Vagina (tissue), 2 donors: Measurements from ENCODE around the gene PCNX2. TPM values are rescaled to one million over a fixed set of nuclear protein-coding genes. Genes with fewer than 3 reads are reported as not detected.

Source experiments
- DNase-seq, 2 donors: peaks; one replicate each; pipeline ENCODE4 v3.0.0-alpha.2; 2017; ENCODE audit errors: extremely low spot score in 2 of 2
- H3K27ac ChIP-seq: fragments of 200-600 bp; sonication (generic); one replicate; pipeline ENCODE4 v1.5.1; 2019
- H3K27me3 ChIP-seq: fragments of 200-600 bp; sonication (generic); one replicate; pipeline ENCODE4 v1.5.1; 2019
- H3K36me3 ChIP-seq, 2 donors: fragments of 200-600 bp; sonication (generic); one replicate each; pipeline ENCODE4 v1.5.1; 2017 to 2019
- H3K4me1 ChIP-seq: fragments of 200-600 bp; sonication (generic); one replicate; pipeline ENCODE4 v1.5.1; 2019
- H3K4me3 ChIP-seq, 2 donors: fragments of 200-600 bp; sonication (generic); 1 replicate in 1 of 2; 2 replicates in 1 of 2; pipeline ENCODE4 v1.5.1; 2016 to 2019
- H3K9me3 ChIP-seq: fragments of 200-600 bp; sonication (generic); one replicate; pipeline ENCODE4 v1.5.1; 2019
- POLR2A ChIP-seq, 2 donors: fragments of 450-650 bp; IDR thresholded peaks; one replicate each; pipeline ENCODE4 v1.6.1; 2017; ENCODE audit warnings: antibody characterized with exemption in 2 of 2, mild to moderate bottlenecking in 2 of 2, moderate library complexity in 2 of 2
- POLR2AphosphoS5 ChIP-seq, 2 donors: sonication (generic); formaldehyde crosslinking; IDR thresholded peaks; one replicate each; pipeline ENCODE4 v1.9.0; 2017; ENCODE audit warnings: antibody characterized with exemption in 2 of 2, mild to moderate bottlenecking in 2 of 2, low read depth in 1 of 2; ENCODE audit not compliant: insufficient read depth in 1 of 2
- intact Hi-C: fragments of 100-400 bp; cut with DNase I; formaldehyde crosslinking; loops from one replicate; pipeline ENCODE4 v1.15.1; 2023
- total RNA-seq: library from RNA; depleted of rRNA; stranded (reverse); fragments of >200 nt; gene quantifications from one replicate; pipeline ENCODE4 v1.2.3, GENCODE V29; 2016
- TF ChIP-seq, protein P1 (sequence below), 3 experiments: fragments of 450-650 bp in 2 of 3; fragments of 200-600 bp in 1 of 3; sonication (generic) in 1 of 3; IDR thresholded peaks; one replicate each; pipeline ENCODE4 v1.5.1; 2017 to 2019; ENCODE audit warnings: antibody characterized with exemption in 3 of 3, mild to moderate bottlenecking in 2 of 3, moderate library complexity in 2 of 3

Gene PCNX2
- total RNA-seq, 1 donor from 2014 or later = 29.2 TPM

DNA sequence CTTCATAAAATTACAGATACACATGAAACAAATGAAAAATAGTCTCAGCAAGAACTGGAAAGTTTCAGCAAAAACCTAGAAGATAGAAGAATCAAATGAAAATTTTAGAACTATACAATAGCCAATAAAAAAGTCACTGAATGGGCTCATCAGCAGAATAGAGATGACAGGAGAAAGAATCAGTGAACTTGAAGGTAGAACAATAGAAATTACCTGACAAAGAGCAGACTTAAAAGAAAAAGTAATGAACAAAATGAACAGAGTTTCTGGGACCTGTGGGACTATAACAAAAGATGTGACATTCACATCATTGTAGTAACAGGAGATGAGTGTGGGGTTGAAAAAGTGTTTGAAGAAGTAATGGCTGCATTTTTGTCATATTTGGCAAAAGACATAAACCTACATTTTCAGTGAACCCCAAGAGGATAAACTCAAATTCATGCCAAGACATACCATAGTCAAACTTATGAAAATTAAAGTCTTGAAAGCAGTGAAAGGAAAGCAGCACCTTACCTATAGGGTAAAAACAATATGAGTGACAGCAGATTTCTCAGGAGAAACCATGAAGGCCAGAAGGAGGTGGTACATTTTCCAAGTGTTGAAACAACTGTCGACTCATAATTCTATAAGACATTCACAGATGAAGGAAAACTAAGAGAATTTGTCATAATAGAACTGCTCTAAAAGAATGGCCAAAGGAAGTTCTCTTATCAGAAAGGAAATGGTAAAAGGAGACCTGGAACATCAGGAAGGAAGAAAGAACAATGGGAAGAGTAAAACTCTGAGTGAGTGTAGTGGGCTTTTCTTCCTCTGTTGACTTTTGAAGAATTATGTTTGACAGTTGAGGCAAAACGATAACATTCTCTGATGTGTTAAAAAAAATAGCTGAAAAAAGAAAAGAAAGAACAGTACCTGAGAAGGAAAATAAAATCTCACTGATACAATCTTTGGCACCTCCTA, 321.6 kb downstream of the PCNX2 start:
- Histone ChIP-seq H3K36me3 (peaks cover 0 to 29% of the 10 kb centered on the region in 2 donors), H3K4me3 (no peak overlapping the region)
- intact Hi-C loops = loop anchor here (10.0 kb wide), 1 partner anchor 899 kb away; no protein-coding TSS in a partner anchor

GRCh38 chr1:232970508-232970907, 325.0 kb downstream of the PCNX2 start:
- Histone ChIP-seq H3K9me3 (peaks cover 3% of the 10 kb centered on the region), H3K27ac (no peak overlapping the region), H3K4me1 (peaks cover 11% of the 10 kb centered on the region), H3K4me3 (no peak overlapping the region), H3K27me3 (no peaks in the 10 kb centered on the region), H3K36me3 (peaks cover 0 to 34% of the 10 kb centered on the region in 2 donors)
- DNase-seq = no peak
- no peak for TF ChIP-seq POLR2AphosphoS5 (IDR thresholded peaks at IDR 0.05; ENCODE audit: insufficient read depth in 1 of 2, low read depth in 1 of 2)
- no peak for TF ChIP-seq POLR2A (IDR thresholded peaks at IDR 0.05)
- TF ChIP-seq, protein P1, sequence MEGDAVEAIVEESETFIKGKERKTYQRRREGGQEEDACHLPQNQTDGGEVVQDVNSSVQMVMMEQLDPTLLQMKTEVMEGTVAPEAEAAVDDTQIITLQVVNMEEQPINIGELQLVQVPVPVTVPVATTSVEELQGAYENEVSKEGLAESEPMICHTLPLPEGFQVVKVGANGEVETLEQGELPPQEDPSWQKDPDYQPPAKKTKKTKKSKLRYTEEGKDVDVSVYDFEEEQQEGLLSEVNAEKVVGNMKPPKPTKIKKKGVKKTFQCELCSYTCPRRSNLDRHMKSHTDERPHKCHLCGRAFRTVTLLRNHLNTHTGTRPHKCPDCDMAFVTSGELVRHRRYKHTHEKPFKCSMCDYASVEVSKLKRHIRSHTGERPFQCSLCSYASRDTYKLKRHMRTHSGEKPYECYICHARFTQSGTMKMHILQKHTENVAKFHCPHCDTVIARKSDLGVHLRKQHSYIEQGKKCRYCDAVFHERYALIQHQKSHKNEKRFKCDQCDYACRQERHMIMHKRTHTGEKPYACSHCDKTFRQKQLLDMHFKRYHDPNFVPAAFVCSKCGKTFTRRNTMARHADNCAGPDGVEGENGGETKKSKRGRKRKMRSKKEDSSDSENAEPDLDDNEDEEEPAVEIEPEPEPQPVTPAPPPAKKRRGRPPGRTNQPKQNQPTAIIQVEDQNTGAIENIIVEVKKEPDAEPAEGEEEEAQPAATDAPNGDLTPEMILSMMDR (IDR thresholded peaks at IDR 0.05) = no peak
- intact Hi-C loops = loop anchor here (10.0 kb wide), 1 partner anchor 896 kb away; no protein-coding TSS in a partner anchor

More for the DNA sequence above, 321.6 kb downstream of the PCNX2 start:
- TF ChIP-seq POLR2AphosphoS5 (IDR thresholded peaks at IDR 0.05; ENCODE audit: insufficient read depth in 1 of 2, low read depth in 1 of 2) (no peak), POLR2A (IDR thresholded peaks at IDR 0.05) (no peak)
- TF ChIP-seq, protein P1 (IDR thresholded peaks at IDR 0.05) = no peak
- Histone ChIP-seq H3K27me3 (no peaks in the 10 kb centered on the region), H3K27ac (no peak overlapping the region), H3K9me3 (peaks cover 3% of the 10 kb centered on the region), H3K4me1 (peaks cover 12% of the 10 kb centered on the region)
- no peak for DNase-seq

DNA sequence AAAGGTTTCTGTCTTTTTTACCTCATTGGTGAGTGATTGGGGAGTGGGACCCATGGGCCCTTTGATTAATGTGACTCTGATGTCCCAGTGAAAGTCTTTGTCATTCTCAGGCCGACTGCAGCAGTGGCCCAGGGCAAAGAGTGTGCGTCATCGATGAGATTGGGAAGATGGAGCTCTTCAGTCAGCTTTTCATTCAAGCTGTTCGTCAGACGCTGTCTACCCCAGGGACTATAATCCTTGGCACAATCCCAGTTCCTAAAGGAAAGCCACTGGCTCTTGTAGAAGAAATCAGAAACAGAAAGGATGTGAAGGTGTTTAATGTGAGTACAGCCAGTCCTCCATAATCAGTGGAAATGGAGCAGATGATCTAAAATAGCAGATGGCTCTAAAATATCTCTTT, 325.7 kb downstream of the PCNX2 start:
- Histone ChIP-seq H3K27ac (no peak overlapping the region), H3K4me1 (peaks cover 4% of the 10 kb centered on the region), H3K36me3 (peaks cover 0 to 34% of the 10 kb centered on the region in 2 donors), H3K27me3 (no peaks in the 10 kb centered on the region), H3K9me3 (peaks cover 3% of the 10 kb centered on the region), H3K4me3 (no peak overlapping the region)
- intact Hi-C loops = loop anchor here (10.0 kb wide), 1 partner anchor 895 kb away; no protein-coding TSS in a partner anchor
- no peak for DNase-seq
- TF ChIP-seq, protein P1 (IDR thresholded peaks at IDR 0.05) = no peak
- TF ChIP-seq POLR2A (IDR thresholded peaks at IDR 0.05) (no peak), POLR2AphosphoS5 (IDR thresholded peaks at IDR 0.05; ENCODE audit: insufficient read depth in 1 of 2, low read depth in 1 of 2) (no peak)

DNA sequence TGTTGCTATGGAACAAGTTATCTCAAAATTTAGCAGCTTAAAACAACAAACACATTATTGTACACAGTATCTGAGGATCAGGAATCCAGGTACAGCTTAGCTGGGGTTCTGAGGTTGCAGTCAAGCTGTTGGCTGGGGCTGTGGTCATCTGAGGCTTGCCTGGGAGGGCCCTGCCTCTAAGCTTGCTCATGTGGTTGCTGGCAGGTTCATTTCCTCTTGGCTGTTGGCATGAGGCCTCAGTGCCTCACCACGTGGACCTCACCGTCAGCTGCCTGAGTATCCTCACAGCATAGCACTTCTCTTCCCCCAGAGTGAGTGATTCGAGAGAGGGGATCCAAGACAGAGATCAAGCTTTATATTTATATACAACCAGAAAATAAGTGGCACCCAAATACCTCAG, 326.6 kb downstream of the PCNX2 start:
- TF ChIP-seq POLR2AphosphoS5 (IDR thresholded peaks at IDR 0.05; ENCODE audit: insufficient read depth in 1 of 2, low read depth in 1 of 2) (no peak), POLR2A (IDR thresholded peaks at IDR 0.05) (no peak)
- TF ChIP-seq, protein P1 (IDR thresholded peaks at IDR 0.05) = no peak
- Histone ChIP-seq H3K4me1 (no peaks in the 10 kb centered on the region), H3K27ac (no peak overlapping the region), H3K9me3 (peaks cover 3% of the 10 kb centered on the region), H3K36me3 (peaks cover 0 to 34% of the 10 kb centered on the region in 2 donors), H3K4me3 (no peak overlapping the region), H3K27me3 (no peaks in the 10 kb centered on the region)
- intact Hi-C loops = no loop called here
- no peak for DNase-seq
